ENCODE data around the gene FAM135A. TPM values are rescaled to one million over a fixed set of nuclear protein-coding genes. Genes with fewer than 3 reads are reported as not detected.

FAM135A gene
- total and polyA plus RNA-seq, 9 of the 15 experiments (the other 6 are each of a cell fraction or from before 2014, with no cell fraction given) = 7.4 to 32.9 (median 19.2) TPM

- TF ChIP-seq E4F1 (CRISPR knock-in tag; IDR thresholded peaks at IDR 0.05; ENCODE audit: borderline replicate concordance) = no peak
- no peak for TF ChIP-seq ARHGAP35 (IDR thresholded peaks at IDR 0.05; ENCODE audit: partially characterized antibody)
- no peak for TF ChIP-seq MIER1 (IDR thresholded peaks at IDR 0.05; ENCODE audit: low read depth)
- TF ChIP-seq MEIS2 (IDR thresholded peaks at IDR 0.05; ENCODE audit: partially characterized antibody) = no peak
- no peak for TF ChIP-seq CBX8 (IDR thresholded peaks at IDR 0.05; ENCODE audit: borderline replicate concordance, extremely low read depth, low read depth, low read length, poor library complexity, severe bottlenecking)
- TF ChIP-seq SREBF2 (CRISPR knock-in tag; IDR thresholded peaks at IDR 0.05) = no peak
- TF ChIP-seq SAFB (IDR thresholded peaks at IDR 0.05; ENCODE audit: borderline replicate concordance, low read depth, low read length) = no peak
- no peak for TF ChIP-seq ATF1 (CRISPR knock-in tag; IDR thresholded peaks at IDR 0.05)
- no peak for TF ChIP-seq ATF1 (tag; IDR thresholded peaks at IDR 0.05)
- no peak for TF ChIP-seq RBBP5 (IDR thresholded peaks at IDR 0.05; ENCODE audit: borderline replicate concordance, insufficient read depth, low read length, poor library complexity, severe bottlenecking)
- no peak for TF ChIP-seq TAF1 (IDR thresholded peaks at IDR 0.05; ENCODE audit: control insufficient read depth, extremely low read depth, insufficient read depth, low read length, severe bottlenecking)
- TF ChIP-seq MXI1 (IDR thresholded peaks at IDR 0.05; ENCODE audit: low read depth, low read length) = no peak
- TF ChIP-seq STAT5B (CRISPR knock-in tag; IDR thresholded peaks at IDR 0.05) = no peak
- TF ChIP-seq ZNF778 (CRISPR knock-in tag; IDR thresholded peaks at IDR 0.05) = no peak
- TF ChIP-seq FOXA3 (CRISPR knock-in tag; conservative IDR thresholded peaks at IDR 0.05 in 1 of 2, IDR thresholded peaks at IDR 0.05 in 1 of 2) = peak in 1 of 2 experiments; percentile 81; a peak in 3 of 4 replicates
- no peak for TF ChIP-seq CEBPG (CRISPR knock-in tag; IDR thresholded peaks at IDR 0.05)
- 0 out of 4 replicates have a peak, but pooled peaks of 1 of the 2 experiments have one; percentile 28 for TF ChIP-seq CEBPG (tag; conservative IDR thresholded peaks at IDR 0.05 in 1 of 2, IDR thresholded peaks at IDR 0.05 in 1 of 2)
- TF ChIP-seq SMARCA4 (IDR thresholded peaks at IDR 0.05) = 0 out of 2 replicates have a peak, but pooled peaks have one; percentile 53
- peak; percentile 42; the same call in 1 of the 2 replicates for TF ChIP-seq L3MBTL2 (IDR thresholded peaks at IDR 0.05)
- TF ChIP-seq RFX7 (CRISPR knock-in tag; IDR thresholded peaks at IDR 0.05) = no peak
- no peak for TF ChIP-seq RBFOX2 (IDR thresholded peaks at IDR 0.05; ENCODE audit: low read depth, low read length)
- peak; percentile 56 for TF ChIP-seq TEAD4 (IDR thresholded peaks at IDR 0.05; ENCODE audit: low read length)
- TF ChIP-seq TEAD4 (CRISPR knock-in tag; IDR thresholded peaks at IDR 0.05; ENCODE audit: borderline replicate concordance) = no peak
- TF ChIP-seq LARP7 (IDR thresholded peaks at IDR 0.05) = no peak
- TF ChIP-seq ZNF253 (CRISPR knock-in tag; conservative IDR thresholded peaks at IDR 0.05) = no peak
- TF ChIP-seq MXD1 (CRISPR knock-in tag; IDR thresholded peaks at IDR 0.05; ENCODE audit: borderline replicate concordance, poor library complexity, severe bottlenecking) = no peak
- no peak for TF ChIP-seq JUNB (CRISPR knock-in tag; conservative IDR thresholded peaks at IDR 0.05)
- 0 out of 2 replicates have a peak, but pooled peaks have one; percentile 17 for TF ChIP-seq CBFA2T2 (conservative IDR thresholded peaks at IDR 0.05)
Observed at GRCh38 chr6:70390067-70390466, 23.2 kb upstream of the FAM135A start (continued).
